Ascending aorta (tissue), 2 donors: ENCODE data around the gene GBP7. TPM values are rescaled to one million over a fixed set of nuclear protein-coding genes. Genes with fewer than 3 reads are reported as not detected.

Source experiments
- DNase-seq, 2 donors: peaks; one replicate each; pipeline ENCODE4 v3.0.0-alpha.2; 2019; ENCODE audit warnings: low spot score in 2 of 2
- H3K27ac ChIP-seq, 2 donors: fragments of 200-600 bp; sonication (generic); one replicate each; pipeline ENCODE4 v1.5.1; 2016 to 2017; ENCODE audit warnings: mild to moderate bottlenecking in 1 of 2
- H3K27me3 ChIP-seq: fragments of 200-600 bp; sonication (generic); one replicate; pipeline ENCODE4 v1.5.1; 2017
- H3K36me3 ChIP-seq, 2 donors: fragments of 200-600 bp; sonication (generic); one replicate each; pipeline ENCODE4 v1.5.1; 2016
- H3K4me1 ChIP-seq, 2 donors: fragments of 200-600 bp; sonication (generic); one replicate each; pipeline ENCODE4 v1.5.1; 2016 to 2017; ENCODE audit warnings: mild to moderate bottlenecking in 1 of 2
- H3K4me3 ChIP-seq, 2 donors: fragments of 200-600 bp; sonication (generic); one replicate each; pipeline ENCODE4 v1.5.1; 2016 to 2017; ENCODE audit warnings: mild to moderate bottlenecking in 1 of 2
- H3K9me3 ChIP-seq, 2 donors: fragments of 200-600 bp; sonication (generic); one replicate each; pipeline ENCODE4 v1.5.1; 2016
- CTCF ChIP-seq, 3 experiments: fragments of 200-600 bp in 2 of 3; fragments of 450-650 bp in 1 of 3; sonication (generic) in 2 of 3; IDR thresholded peaks; one replicate each; pipeline ENCODE4 v1.5.1; 2016 to 2019; ENCODE audit warnings: antibody characterized with exemption in 3 of 3, mild to moderate bottlenecking in 1 of 3, moderate library complexity in 1 of 3
- intact Hi-C: fragments of 100-400 bp; cut with DNase I; formaldehyde crosslinking; loops from one replicate; pipeline ENCODE4 v1.15.1; 2023
- total RNA-seq: library from RNA; depleted of rRNA; stranded (reverse); fragments of >200 nt; gene quantifications from one replicate; pipeline ENCODE4 v1.1.0, GENCODE V29; 2016

Gene GBP7
- total RNA-seq, 1 donor from 2014 or later: not detected

GRCh38 chr1:89149229-89149628, 26.6 kb downstream of the GBP7 start:
- H3K4me1 ChIP-seq: no peaks in the 10 kb centered on the region
- H3K4me3 ChIP-seq: no peak overlapping the region
- H3K36me3 ChIP-seq: no peaks in the 10 kb centered on the region
- peak in 1 of 2 donors; percentile 66 for DNase-seq
- no peak overlapping the region for H3K27ac ChIP-seq
- no peaks in the 10 kb centered on the region for H3K27me3 ChIP-seq
- peak in 1 of 3 experiments; percentile 30 for TF ChIP-seq CTCF (IDR thresholded peaks at IDR 0.05)
- H3K9me3 ChIP-seq: no peaks in the 10 kb centered on the region
- intact Hi-C loops: no loop called here

DNA sequence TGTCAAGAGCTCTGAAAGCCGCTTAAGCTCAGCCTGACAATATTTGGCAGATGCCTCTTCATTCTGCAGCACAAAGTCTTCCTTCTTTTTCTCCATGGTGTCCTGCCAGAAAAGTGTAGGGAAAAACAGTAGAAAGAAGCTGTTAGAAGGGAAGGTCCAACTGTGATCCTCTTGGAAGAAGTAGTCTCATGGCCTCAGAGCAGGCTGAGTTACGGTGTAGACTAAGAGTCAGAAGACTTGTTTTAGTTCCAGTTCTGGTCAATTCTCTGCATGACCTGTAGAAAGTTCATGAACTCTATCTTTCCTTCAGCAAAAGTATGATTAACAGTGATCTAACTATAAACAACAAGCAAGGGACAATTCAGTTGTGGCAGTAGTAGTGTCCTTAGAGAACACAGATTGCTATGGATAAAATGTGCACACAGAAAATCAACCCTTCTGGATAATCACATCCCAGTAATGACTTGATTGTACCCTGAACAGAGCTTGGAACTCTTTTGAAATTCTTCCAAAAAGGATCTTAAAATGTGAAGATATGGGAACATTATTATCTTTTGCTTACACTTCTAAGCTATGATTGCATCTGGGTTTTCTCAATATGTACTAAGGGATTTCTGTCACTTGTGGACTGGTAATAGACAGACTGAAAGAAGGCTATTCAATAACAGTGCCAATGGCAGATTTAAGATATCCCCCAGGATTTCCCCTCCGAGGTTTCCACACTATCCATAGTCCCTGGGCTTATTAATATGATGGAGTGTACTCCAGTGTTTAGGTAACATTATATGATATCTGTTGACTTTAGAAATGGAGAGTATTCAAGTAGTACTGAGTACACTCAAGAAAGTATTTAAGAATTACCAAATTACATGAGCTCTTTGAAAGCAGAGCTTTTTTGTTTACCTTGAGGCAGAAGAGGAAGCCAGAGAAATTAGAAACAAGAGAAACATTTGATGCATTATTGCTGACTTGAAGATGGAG, 27.8 kb downstream of the GBP7 start:
- Histone ChIP-seq H3K4me1 (no peaks in the 10 kb centered on the region), H3K36me3 (no peaks in the 10 kb centered on the region), H3K4me3 (no peak overlapping the region), H3K27ac (no peak overlapping the region), H3K27me3 (no peaks in the 10 kb centered on the region), H3K9me3 (no peaks in the 10 kb centered on the region)
- no peak for DNase-seq
- TF ChIP-seq CTCF (IDR thresholded peaks at IDR 0.05): no peak
- intact Hi-C loops: no loop called here

DNA sequence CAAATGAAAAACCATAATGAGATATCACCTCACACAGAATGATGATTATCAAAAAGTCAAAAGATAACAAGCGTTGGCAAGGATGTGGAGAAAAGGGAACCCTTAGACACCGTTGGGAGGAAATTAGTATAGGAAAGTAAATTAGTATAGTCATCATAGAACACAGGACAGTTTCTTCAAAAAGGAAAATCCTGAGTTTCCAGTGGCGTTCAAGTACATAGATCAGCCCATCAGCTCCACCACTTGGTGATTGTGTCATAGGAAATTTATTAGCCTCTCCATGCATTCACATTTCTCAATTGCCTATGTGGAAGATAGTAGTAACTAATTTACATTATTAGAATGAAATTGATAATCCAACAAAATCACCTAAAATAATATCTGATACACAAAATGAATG, 29.1 kb downstream of the GBP7 start:
- no peak for TF ChIP-seq CTCF (IDR thresholded peaks at IDR 0.05)
- Histone ChIP-seq H3K36me3 (no peaks in the 10 kb centered on the region), H3K27me3 (no peaks in the 10 kb centered on the region), H3K4me1 (no peaks in the 10 kb centered on the region), H3K9me3 (no peaks in the 10 kb centered on the region), H3K27ac (no peak overlapping the region), H3K4me3 (no peak overlapping the region)
- intact Hi-C loops: no loop called here
- DNase-seq: no peak

- Histone ChIP-seq H3K4me3 (no peak overlapping the region), H3K9me3 (no peaks in the 10 kb centered on the region), H3K4me1 (no peaks in the 10 kb centered on the region), H3K27ac (no peak overlapping the region), H3K27me3 (no peaks in the 10 kb centered on the region), H3K36me3 (no peaks in the 10 kb centered on the region)
- intact Hi-C loops: no loop called here
- DNase-seq: no peak
- no peak for TF ChIP-seq CTCF (IDR thresholded peaks at IDR 0.05)
Observed at GRCh38 chr1:89143484-89143883, 32.3 kb downstream of the GBP7 start.

GRCh38 chr1:89142160-89142559, 33.6 kb downstream of the GBP7 start:
- intact Hi-C loops: no loop called here
- no peak for TF ChIP-seq CTCF (IDR thresholded peaks at IDR 0.05)
- H3K36me3 ChIP-seq: no peaks in the 10 kb centered on the region
- H3K27ac ChIP-seq: no peak overlapping the region
- no peak for DNase-seq
- H3K27me3 ChIP-seq: no peaks in the 10 kb centered on the region
- no peak overlapping the region for H3K4me3 ChIP-seq
- no peaks in the 10 kb centered on the region for H3K4me1 ChIP-seq
- no peaks in the 10 kb centered on the region for H3K9me3 ChIP-seq
